KMS-11 (cell line): ENCODE measurements around the gene ABLIM1.

ENCODE experiments used
- H2AFZ ChIP-seq: fragments of 200-600 bp; sonication (generic); 2 replicates; pipeline ENCODE4 v1.6.1; 2016; ENCODE audit warnings: antibody characterized with exemption, mixed run types, low read depth
- H3K27ac ChIP-seq: fragments of 200-600 bp; sonication (generic); 2 replicates; pipeline ENCODE4 v1.6.1; 2016; ENCODE audit warnings: mild to moderate bottlenecking, mixed run types
- H3K27me3 ChIP-seq: fragments of 200-600 bp; sonication (generic); 2 replicates; pipeline ENCODE4 v1.6.1; 2017; ENCODE audit warnings: mild to moderate bottlenecking, low read depth, mixed run types, moderate library complexity; ENCODE audit not compliant: insufficient read depth
- H3K36me3 ChIP-seq: fragments of 200-600 bp; sonication (generic); 2 replicates; pipeline ENCODE4 v1.6.1; 2017; ENCODE audit warnings: mild to moderate bottlenecking, mixed run types; ENCODE audit not compliant: insufficient read depth
- H3K4me1 ChIP-seq: fragments of 200-600 bp; sonication (generic); 2 replicates; pipeline ENCODE4 v1.6.1; 2016; ENCODE audit warnings: mild to moderate bottlenecking, low read depth, mixed run types; ENCODE audit not compliant: poor library complexity, severe bottlenecking
- H3K4me2 ChIP-seq: fragments of 200-600 bp; sonication (generic); 2 replicates; pipeline ENCODE4 v1.7.0; 2016; ENCODE audit warnings: mild to moderate bottlenecking, mixed run types
- H3K4me3 ChIP-seq: fragments of 200-600 bp; sonication (generic); IDR thresholded peaks from 2 replicates; pipeline ENCODE4 v1.6.1; 2017; ENCODE audit warnings: low read depth, low read length, mixed read lengths; ENCODE audit not compliant: insufficient read depth
- H3K79me2 ChIP-seq: fragments of 200-600 bp; sonication (generic); 2 replicates; pipeline ENCODE4 v1.6.1; 2016; ENCODE audit warnings: low read depth, mixed run types; ENCODE audit not compliant: insufficient read depth
- H3K9ac ChIP-seq: fragments of 200-600 bp; sonication (generic); 2 replicates; pipeline ENCODE4 v1.6.1; 2016; ENCODE audit warnings: mild to moderate bottlenecking, mixed run types
- H4K20me1 ChIP-seq: fragments of 200-600 bp; sonication (generic); 2 replicates; pipeline ENCODE4 v1.6.1; 2016; ENCODE audit warnings: mild to moderate bottlenecking, mixed run types; ENCODE audit not compliant: insufficient read depth
- TF ChIP-seq, protein P1 (sequence below): fragments of 200-600 bp; sonication (generic); conservative IDR thresholded peaks from 2 replicates; pipeline ENCODE4 v1.6.1; 2017; ENCODE audit warnings: low read depth, mild to moderate bottlenecking, antibody characterized with exemption, low read length, moderate library complexity, mixed read lengths

ABLIM1 gene

DNA sequence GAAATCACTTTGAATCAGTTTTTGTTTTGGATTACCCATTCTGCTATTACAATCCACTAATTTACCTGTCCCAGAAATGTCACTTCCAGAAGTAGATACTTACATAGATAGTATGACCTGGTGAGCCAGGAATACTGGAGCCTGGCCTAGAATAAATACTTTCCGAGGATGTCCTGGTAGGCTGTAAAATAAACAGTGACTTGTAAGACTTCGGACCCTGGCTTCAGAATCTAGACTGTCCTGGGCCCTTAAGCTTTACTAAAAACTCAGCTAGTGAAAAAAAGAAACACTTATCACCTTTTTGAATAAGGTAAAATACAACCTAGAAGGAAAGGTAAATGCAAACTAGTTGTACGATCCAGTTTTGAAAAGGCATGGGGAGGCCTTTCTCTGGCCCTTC is 184.3 kb downstream of the ABLIM1 start:
- no peak overlapping the region for H3K4me3 ChIP-seq
- H3K36me3 ChIP-seq, result no peaks in the 10 kb centered on the region
- H2AFZ ChIP-seq, result no peak overlapping the region
- peaks cover 9% of the 10 kb centered on the region for H3K4me1 ChIP-seq
- H3K27me3 ChIP-seq, result no peaks in the 10 kb centered on the region
- no peak overlapping the region for H3K27ac ChIP-seq
- H3K79me2 ChIP-seq, result no peaks in the 10 kb centered on the region
- no peak overlapping the region for H3K4me2 ChIP-seq
- TF ChIP-seq, protein P1, sequence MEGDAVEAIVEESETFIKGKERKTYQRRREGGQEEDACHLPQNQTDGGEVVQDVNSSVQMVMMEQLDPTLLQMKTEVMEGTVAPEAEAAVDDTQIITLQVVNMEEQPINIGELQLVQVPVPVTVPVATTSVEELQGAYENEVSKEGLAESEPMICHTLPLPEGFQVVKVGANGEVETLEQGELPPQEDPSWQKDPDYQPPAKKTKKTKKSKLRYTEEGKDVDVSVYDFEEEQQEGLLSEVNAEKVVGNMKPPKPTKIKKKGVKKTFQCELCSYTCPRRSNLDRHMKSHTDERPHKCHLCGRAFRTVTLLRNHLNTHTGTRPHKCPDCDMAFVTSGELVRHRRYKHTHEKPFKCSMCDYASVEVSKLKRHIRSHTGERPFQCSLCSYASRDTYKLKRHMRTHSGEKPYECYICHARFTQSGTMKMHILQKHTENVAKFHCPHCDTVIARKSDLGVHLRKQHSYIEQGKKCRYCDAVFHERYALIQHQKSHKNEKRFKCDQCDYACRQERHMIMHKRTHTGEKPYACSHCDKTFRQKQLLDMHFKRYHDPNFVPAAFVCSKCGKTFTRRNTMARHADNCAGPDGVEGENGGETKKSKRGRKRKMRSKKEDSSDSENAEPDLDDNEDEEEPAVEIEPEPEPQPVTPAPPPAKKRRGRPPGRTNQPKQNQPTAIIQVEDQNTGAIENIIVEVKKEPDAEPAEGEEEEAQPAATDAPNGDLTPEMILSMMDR, result no peak
- no peak overlapping the region for H3K9ac ChIP-seq
- H4K20me1 ChIP-seq, result no peaks in the 10 kb centered on the region

DNA sequence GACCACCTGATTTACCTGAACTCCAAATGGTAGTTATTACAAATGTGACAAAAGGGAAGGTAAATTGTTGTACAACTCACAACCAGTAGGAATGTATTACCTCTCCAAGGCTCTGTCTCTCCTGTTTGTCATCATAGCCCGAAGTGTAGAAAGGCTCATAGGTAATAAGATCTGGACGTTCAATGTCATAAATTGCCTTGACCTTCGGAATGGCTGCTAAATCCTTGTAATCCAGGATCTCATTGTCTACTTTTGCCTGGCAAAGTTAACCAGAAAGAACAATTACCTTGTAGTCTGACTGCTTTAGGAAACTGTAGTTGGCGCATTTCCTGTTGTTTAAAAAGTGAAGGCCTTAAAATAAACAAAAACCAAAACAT is 185.2 kb downstream of the ABLIM1 start:
- H3K27ac ChIP-seq, result no peak overlapping the region
- TF ChIP-seq, protein P1, result no peak

DNA sequence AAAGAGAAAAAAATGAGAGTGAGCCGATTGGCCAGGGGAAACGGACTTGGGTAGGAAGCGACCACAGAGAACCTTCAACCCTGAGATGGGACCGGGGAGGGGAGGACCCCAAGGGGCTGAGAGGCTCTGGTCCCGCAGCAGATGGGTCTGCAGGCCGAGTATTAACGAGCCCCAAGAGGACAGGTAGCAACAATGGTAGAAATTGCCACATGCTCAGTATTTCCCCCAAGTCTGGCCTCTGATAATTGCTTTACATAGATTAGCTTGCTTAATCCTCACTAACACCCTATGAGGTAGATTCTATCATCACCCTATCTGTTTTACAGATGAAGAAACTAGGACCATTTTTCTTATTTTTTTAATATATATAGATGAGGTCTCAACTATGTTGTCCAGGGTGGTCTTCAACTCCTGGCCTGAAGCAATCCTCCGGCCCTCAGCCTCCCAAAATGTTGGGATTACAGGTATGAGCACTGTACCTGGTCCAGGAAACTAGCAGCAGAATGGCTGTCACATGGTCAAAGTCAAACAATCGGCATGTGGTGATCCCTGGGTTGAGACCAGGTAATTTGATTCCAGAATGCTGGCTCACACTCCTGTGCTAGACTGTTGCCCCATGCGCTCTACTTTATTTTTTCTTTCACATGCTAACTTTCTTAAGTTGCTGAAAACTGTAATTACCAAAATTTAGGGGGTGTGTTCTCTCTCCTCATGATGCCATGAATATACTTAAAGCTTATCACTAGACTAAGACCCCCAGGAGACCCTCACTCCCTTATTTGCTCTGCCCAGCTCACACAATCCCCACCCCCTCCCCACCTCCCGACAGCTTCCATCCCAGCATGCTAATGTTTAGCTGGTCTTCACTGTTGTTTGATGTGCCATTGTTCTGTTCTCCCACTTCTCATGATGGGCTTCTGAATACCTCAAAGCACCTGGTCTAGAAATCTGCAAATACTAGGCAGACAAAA is 185.9 kb downstream of the ABLIM1 start:
- Histone ChIP-seq H3K27me3 (no peaks in the 10 kb centered on the region), H3K79me2 (no peaks in the 10 kb centered on the region), H3K4me1 (peaks cover 9% of the 10 kb centered on the region), H3K4me2 (no peak overlapping the region), H3K9ac (no peak overlapping the region), H3K36me3 (no peaks in the 10 kb centered on the region), H3K27ac (no peak overlapping the region), H2AFZ (no peak overlapping the region), H3K4me3 (no peak overlapping the region), H4K20me1 (no peaks in the 10 kb centered on the region)
- TF ChIP-seq, protein P1, result no peak

More for the DNA sequence above, 185.2 kb downstream of the ABLIM1 start:
- Histone ChIP-seq H2AFZ (no peak overlapping the region), H3K4me1 (peaks cover 9% of the 10 kb centered on the region), H3K9ac (no peak overlapping the region), H4K20me1 (no peaks in the 10 kb centered on the region), H3K79me2 (no peaks in the 10 kb centered on the region), H3K27me3 (no peaks in the 10 kb centered on the region), H3K36me3 (no peaks in the 10 kb centered on the region), H3K4me2 (no peak overlapping the region), H3K4me3 (no peak overlapping the region)

DNA sequence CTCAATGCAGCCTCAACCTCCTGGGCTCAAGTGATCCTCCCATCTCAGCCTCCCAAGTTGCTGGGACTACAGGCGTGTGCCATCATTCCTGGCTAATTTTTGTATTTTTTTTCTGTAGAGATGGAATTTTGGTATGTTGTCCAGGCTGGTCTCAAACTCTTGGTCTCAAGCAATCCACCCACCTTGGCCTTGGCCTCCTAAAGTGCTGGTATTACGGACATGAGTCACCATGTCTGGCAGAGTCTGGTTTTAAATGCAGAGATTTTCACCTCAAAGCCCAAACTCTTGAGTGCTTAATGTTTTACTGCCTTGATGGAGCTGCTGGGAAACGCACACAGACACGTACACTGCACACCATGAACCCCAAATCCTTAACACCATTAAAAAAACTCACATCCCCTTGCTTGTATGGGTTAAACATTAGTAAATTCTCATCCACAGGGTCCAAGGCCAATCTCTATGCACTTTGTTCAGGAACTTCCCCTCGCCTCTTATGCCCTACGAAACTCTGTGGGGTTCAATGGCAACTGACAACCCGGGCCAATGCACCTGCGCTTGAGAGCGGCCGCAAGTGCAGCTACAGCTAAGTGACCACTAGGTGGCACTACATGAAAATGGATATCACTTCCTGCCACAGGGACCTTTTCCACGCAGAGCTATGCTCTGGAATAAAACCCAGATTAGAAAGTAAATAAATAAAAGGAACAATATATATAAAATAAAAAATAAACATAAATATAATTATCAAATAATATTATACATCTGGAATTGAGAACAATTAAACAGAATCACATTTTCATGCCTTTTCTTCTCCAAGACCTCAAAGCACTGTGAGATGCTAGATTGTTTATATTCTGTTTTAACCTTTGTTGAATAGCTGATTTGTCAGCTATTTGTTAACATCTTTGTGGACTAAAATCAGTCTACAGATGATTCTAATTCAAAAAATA is 186.8 kb downstream of the ABLIM1 start:
- no peak overlapping the region for H2AFZ ChIP-seq
- H3K79me2 ChIP-seq, result no peaks in the 10 kb centered on the region
- H3K27ac ChIP-seq, result no peak overlapping the region
- no peak overlapping the region for H3K9ac ChIP-seq
- H4K20me1 ChIP-seq, result no peaks in the 10 kb centered on the region
- H3K4me1 ChIP-seq, result peaks cover 9% of the 10 kb centered on the region
- no peaks in the 10 kb centered on the region for H3K36me3 ChIP-seq
- H3K4me3 ChIP-seq, result no peak overlapping the region
- H3K4me2 ChIP-seq, result no peak overlapping the region
- TF ChIP-seq, protein P1, result peak; percentile 93
- H3K27me3 ChIP-seq, result no peaks in the 10 kb centered on the region
